GM12878 (cell line): ENCODE results near the gene SVIP.

Source experiments
- POLR2A ChIP-seq: IDR thresholded peaks from 2 replicates; pipeline ENCODE4 v1.6.1; 2011; ENCODE audit warnings: low read depth, mild to moderate bottlenecking, low read length
- TF ChIP-seq, protein P1 (sequence below), 3 experiments: IDR thresholded peaks in 2 of 3; conservative IDR thresholded peaks in 1 of 3; 2 replicates each; pipeline ENCODE4 v1.5.1; 2011; ENCODE audit warnings: low read depth in 3 of 3, low read length in 3 of 3, mild to moderate bottlenecking in 3 of 3, control low read depth in 2 of 3, moderate library complexity in 2 of 3, inconsistent platforms in 1 of 3, mixed read lengths in 1 of 3; ENCODE audit not compliant: control insufficient read depth in 2 of 3, insufficient read depth in 1 of 3; ENCODE audit errors: extremely low read depth in 1 of 3

GRCh38 chr11:22808571-22809197 lies 20.9 kb downstream of the SVIP start:
- TF ChIP-seq, protein P1, sequence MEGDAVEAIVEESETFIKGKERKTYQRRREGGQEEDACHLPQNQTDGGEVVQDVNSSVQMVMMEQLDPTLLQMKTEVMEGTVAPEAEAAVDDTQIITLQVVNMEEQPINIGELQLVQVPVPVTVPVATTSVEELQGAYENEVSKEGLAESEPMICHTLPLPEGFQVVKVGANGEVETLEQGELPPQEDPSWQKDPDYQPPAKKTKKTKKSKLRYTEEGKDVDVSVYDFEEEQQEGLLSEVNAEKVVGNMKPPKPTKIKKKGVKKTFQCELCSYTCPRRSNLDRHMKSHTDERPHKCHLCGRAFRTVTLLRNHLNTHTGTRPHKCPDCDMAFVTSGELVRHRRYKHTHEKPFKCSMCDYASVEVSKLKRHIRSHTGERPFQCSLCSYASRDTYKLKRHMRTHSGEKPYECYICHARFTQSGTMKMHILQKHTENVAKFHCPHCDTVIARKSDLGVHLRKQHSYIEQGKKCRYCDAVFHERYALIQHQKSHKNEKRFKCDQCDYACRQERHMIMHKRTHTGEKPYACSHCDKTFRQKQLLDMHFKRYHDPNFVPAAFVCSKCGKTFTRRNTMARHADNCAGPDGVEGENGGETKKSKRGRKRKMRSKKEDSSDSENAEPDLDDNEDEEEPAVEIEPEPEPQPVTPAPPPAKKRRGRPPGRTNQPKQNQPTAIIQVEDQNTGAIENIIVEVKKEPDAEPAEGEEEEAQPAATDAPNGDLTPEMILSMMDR (IDR thresholded peaks at IDR 0.05 in 2 of 3, conservative IDR thresholded peaks at IDR 0.05 in 1 of 3; ENCODE audit: control insufficient read depth in 2 of 3, extremely low read depth in 1 of 3, insufficient read depth in 1 of 3, low read depth in 3 of 3, low read length in 3 of 3) = no peak
- no peak for TF ChIP-seq POLR2A
